Measurements from ENCODE around the gene RPN2.

DNA sequence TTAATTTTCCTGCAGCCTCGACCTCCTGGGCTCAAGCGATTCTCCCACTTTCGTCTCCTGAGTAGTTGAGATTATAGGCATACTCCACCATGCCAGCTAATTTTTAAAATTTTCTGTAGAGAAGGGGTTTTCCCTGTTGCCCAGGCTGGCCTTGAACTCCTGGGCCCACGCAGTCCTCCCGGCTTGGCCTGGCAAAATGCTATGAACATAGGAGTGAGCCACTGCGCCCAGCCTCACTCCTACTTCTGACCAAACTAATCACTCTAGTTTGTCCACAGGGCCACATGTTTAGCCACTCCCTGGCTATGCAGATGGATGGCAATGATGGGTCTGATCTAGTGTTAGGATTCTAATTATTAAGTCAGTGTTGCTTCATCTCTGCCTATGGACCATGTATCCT, 31.9 kb upstream of the RPN2 start:
- no peak for TF ChIP-seq TAF1 (IDR thresholded peaks at IDR 0.05; ENCODE audit: borderline replicate concordance, low read depth, low read length)
- TF ChIP-seq POLR2A (IDR thresholded peaks at IDR 0.05; ENCODE audit: low read depth, low read length) = no peak
- no peak for TF ChIP-seq POLR2AphosphoS5 (IDR thresholded peaks at IDR 0.05; ENCODE audit: low read depth, low read length)
